H1 (cell line): ENCODE measurements around the gene PLA2G4F.

Experiments used
- CHD2 ChIP-seq: IDR thresholded peaks from 2 replicates; pipeline ENCODE4 v1.6.1; 2012; ENCODE audit warnings: low read length, improper control_type of control experiment
- CTCF ChIP-seq, 3 experiments: IDR thresholded peaks; 1 replicate in 2 of 3; 2 replicates in 1 of 3; pipeline versions ENCODE4 v1.5.1 to v1.6.1; 2011; ENCODE audit warnings: low read length in 3 of 3, mild to moderate bottlenecking in 3 of 3, inconsistent platforms in 2 of 3, low read depth in 1 of 3, moderate library complexity in 1 of 3; ENCODE audit not compliant: insufficient read depth in 1 of 3; ENCODE audit errors: control extremely low read depth in 1 of 3
- EZH2 ChIP-seq: fragments of 200-600 bp; sonication (generic); IDR thresholded peaks from 2 replicates; pipeline ENCODE4 v1.7.1; 2012; ENCODE audit warnings: low read depth, mild to moderate bottlenecking, moderate library complexity, low read length, inconsistent platforms; ENCODE audit not compliant: severe bottlenecking
- GTF2F1 ChIP-seq: IDR thresholded peaks from 2 replicates; pipeline ENCODE4 v1.6.1; 2012; ENCODE audit warnings: low read depth, low read length, improper control_type of control experiment, borderline replicate concordance
- HDAC6 ChIP-seq: IDR thresholded peaks from one replicate; pipeline ENCODE4 v1.7.1; 2012; ENCODE audit warnings: low read depth, mild to moderate bottlenecking, inconsistent platforms, low read length, moderate library complexity
- KDM5A ChIP-seq: fragments of 200-600 bp; IDR thresholded peaks from 2 replicates; pipeline ENCODE4 v1.7.1; 2012; ENCODE audit warnings: mild to moderate bottlenecking, low read length, inconsistent platforms, mixed read lengths
- RAD21 ChIP-seq, 2 experiments: IDR thresholded peaks in 1 of 2; conservative IDR thresholded peaks in 1 of 2; 2 replicates each; pipeline ENCODE4 v1.6.1; 2011; ENCODE audit warnings: low read depth in 2 of 2, low read length in 2 of 2, improper control_type of control experiment in 1 of 2, inconsistent platforms in 1 of 2, mild to moderate bottlenecking in 1 of 2, moderate library complexity in 1 of 2
- SP1 ChIP-seq: IDR thresholded peaks from 2 replicates; pipeline ENCODE4 v1.6.1; 2011; ENCODE audit warnings: low read depth, low read length
- TAF1 ChIP-seq: IDR thresholded peaks from 2 replicates; pipeline ENCODE4 v1.6.1; 2011; ENCODE audit warnings: mild to moderate bottlenecking, low read depth, low read length
- YY1 ChIP-seq: IDR thresholded peaks from 2 replicates; pipeline ENCODE4 v1.6.1; 2011; ENCODE audit warnings: low read depth, mild to moderate bottlenecking, low read length

- TF ChIP-seq GTF2F1 (no peak), YY1 (no peak), TAF1 (no peak), CHD2 (no peak), CTCF (IDR thresholded peaks at IDR 0.05; ENCODE audit: control extremely low read depth in 1 of 3, insufficient read depth in 1 of 3, low read depth in 1 of 3, low read length in 3 of 3) (no peak), RAD21 (IDR thresholded peaks at IDR 0.05 in 1 of 2, conservative IDR thresholded peaks at IDR 0.05 in 1 of 2; ENCODE audit: low read depth in 2 of 2, low read length in 2 of 2) (no peak), SP1 (no peak), EZH2 (no peak), KDM5A (no peak), HDAC6 (no peak)
Measured at GRCh38 chr15:42145546-42146455, 10.6 kb downstream of the PLA2G4F start.
